Fibroblast of skin of back (primary cell): ENCODE results near the gene CDH4.

Experiments
- DNase-seq: peaks from one replicate; pipeline ENCODE4 v3.0.0-alpha.2; 2013

CDH4 gene

DNA sequence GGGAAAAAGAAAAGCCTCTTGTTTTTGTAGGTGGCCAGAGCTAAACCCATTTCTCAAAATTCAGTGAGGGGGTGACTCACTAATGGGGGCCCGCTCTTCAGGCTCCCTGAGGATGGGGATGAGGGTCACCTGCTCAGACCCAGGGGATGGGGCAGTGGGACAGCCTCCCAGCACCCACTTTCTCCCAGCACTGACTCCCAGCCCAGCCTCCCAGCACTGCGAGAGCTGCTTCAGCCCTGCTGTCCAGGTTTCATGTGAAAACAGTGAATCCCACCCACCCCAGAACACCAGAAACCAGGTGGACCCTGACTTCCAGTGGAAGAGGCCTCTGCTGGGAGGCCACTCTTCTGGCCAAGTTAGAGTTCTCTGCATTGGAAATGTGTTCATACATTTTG is 362.6 kb downstream of the CDH4 start:
- DNase-seq, result no peak

- DNase-seq, result no peak
Measured at GRCh38 chr20:61615806-61616205, 363.7 kb downstream of the CDH4 start.

DNA sequence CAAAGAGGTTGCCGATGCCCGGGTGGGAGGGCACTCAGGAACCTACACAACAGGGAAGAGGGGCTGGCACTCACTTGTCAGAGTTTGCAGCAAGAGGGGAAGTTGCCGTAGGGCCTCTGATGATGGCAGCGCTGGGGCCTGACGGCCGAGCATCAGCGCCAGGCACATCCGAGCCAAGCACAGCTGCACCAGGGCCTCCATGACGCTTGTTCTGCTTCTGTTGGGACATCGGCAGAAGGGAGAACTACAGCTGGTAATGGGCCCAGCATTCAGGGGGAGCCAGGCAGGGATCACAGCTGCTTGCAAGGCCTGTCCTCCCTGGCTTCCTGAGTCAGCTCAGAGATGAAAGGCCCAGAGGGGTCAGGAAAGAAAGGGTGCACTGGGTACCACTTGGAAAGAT is 367.7 kb downstream of the CDH4 start:
- DNase-seq, result no peak

DNA sequence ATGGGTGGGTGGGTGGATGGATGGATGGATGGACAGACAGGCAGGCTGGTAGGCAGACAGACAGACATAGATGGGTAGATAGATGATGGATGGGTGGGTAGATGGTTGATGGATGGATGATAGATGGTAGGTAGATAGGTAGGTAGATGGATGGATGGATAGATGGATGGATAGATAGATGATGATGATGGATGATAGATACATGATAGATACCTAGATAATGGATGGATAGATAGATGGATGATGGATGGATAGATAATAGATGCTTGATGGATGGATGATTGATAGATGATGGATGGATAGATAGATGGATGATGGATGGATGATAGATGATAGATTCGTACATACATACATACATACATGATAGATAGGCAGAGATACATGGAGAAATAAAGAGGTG is 368.1 kb downstream of the CDH4 start:
- DNase-seq, result no peak

GRCh38 chr20:61621035-61621730 is 369.1 kb downstream of the CDH4 start:
- no peak for DNase-seq

DNA sequence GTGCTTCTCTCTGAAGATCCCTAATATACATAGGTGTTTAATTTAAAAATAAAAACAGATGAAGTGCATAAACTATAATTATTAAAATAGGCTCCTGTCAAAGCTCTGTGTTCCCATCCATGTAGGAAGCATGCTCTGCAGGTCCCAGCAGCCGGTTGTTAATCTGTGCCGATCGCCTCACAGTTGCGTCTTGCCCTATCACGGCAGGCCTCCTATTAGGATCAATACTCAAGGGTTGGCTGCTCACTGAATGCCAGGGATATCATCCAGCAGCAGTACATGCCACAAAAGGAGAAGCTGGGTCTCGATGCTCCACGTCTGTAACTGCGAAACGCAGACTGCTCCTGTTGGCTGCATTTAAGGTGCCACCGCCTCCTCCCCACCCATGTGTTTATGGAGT is 369.8 kb downstream of the CDH4 start:
- no peak for DNase-seq

- no peak for DNase-seq
Measured at GRCh38 chr20:61623451-61623850, 371.4 kb downstream of the CDH4 start.

GRCh38 chr20:61625246-61625645 is 373.2 kb downstream of the CDH4 start:
- no peak for DNase-seq

- DNase-seq, result no peak
Measured at GRCh38 chr20:61626412-61626811, 374.4 kb downstream of the CDH4 start.

DNA sequence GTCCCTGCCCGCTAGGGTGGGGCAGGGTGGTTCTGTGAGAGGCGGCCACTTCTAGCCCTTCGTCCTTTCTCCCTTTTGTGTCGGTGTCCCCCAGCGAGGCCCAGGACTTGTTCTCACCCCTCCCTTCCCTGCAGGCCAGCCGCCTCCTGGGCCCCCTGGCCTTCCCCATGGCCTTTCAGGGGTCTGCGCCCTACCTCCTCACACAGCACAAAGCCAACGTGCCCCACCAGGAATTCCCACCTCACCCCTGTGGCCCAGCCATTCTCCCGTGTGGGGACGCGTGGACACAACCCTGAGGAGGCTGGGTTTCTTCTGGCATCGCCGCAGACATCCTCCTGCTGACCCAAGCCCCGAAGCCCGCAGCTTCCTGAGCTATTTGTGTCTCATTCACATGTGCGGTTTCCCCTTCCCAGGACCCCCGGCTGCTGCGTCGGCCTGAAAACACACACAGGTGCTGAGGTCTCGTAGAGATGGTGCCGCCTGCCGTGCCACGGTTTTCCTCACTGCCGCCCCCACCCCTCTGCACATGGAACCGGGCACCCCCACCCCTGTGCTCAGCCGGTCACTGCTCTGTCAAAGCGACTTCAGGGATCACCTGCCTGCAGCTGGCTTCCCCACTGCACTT is 375.8 kb downstream of the CDH4 start:
- no peak for DNase-seq

- no peak for DNase-seq
Measured at GRCh38 chr20:61628480-61628879, 376.4 kb downstream of the CDH4 start.

GRCh38 chr20:61628901-61629601 is 377.0 kb downstream of the CDH4 start:
- DNase-seq, result no peak

GRCh38 chr20:61629602-61630390 is 377.7 kb downstream of the CDH4 start:
- DNase-seq, result no peak

DNA sequence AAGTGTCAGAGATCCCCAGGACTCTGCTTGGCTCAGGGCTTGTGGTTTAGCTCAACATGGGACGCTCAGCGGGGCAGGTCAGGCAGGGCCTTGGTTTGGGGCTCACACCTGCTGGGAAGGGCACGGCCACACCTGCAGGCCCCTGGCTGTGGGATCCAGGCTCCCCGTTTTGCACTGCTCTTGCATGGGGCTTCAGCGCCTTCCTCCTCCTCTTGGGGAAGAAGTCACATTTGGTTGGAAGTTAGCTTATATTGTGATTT is 378.3 kb downstream of the CDH4 start:
- no peak for DNase-seq

DNA sequence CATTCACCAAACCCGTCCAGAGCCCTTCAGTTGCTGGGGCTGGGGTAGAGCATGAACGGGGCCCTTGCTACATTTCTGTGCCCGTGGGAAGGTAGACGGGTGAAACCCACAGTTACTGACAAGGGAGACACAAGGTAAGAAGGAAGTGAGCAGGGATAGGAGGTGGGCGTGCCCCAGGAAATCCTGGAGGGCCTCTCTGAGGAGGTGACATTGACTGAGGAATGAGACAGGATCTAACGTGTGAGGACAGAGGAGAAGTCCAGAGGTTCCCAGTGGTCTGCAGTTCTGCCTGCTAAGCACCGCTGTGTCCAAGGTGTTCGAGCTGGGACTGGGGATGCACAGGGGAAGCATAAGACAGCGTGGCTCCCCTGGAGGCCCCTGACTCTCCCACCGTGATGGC is 378.8 kb downstream of the CDH4 start:
- no peak for DNase-seq

- no peak for DNase-seq
Measured at GRCh38 chr20:61631751-61632150, 379.7 kb downstream of the CDH4 start.

- no peak for DNase-seq
Measured at GRCh38 chr20:61633004-61633403, 380.9 kb downstream of the CDH4 start.

- DNase-seq, result no peak
Measured at GRCh38 chr20:61634376-61635145, 382.5 kb downstream of the CDH4 start.

DNA sequence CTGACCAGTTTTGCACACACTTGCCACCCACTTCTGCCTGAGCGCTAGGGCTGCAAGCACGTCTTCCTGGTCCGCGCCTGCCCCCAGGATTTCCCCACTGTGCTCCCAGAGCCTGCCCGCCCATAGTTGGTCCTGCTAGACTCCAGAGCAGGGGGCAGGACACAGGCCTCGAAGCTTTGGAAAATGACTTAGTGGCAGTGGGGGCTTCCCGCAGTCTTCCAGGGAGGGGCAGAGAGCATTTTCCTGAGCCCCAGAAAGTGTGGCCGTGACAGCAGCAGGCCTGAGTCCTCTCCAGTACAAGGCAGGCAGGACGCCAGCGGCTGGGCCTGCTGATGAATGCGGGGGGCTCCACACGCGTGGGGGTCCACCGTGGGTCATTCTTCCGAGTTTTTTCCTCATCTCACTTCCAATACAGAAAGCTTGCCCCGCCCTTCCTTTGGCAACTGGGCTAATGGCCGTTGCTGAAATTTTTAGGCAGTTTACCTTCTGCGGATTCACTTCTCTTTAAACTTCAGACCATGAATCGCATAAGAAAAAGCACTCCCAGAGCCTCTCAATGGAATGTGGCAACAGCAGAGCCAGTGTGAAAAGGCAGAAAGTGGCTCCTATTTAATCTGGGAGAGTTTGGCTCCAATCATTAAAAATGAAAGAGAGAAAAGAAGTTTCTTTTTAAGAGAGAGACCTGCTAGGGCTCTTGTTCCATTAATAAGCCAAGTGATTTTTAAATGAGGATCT is 383.8 kb downstream of the CDH4 start:
- no peak for DNase-seq

DNA sequence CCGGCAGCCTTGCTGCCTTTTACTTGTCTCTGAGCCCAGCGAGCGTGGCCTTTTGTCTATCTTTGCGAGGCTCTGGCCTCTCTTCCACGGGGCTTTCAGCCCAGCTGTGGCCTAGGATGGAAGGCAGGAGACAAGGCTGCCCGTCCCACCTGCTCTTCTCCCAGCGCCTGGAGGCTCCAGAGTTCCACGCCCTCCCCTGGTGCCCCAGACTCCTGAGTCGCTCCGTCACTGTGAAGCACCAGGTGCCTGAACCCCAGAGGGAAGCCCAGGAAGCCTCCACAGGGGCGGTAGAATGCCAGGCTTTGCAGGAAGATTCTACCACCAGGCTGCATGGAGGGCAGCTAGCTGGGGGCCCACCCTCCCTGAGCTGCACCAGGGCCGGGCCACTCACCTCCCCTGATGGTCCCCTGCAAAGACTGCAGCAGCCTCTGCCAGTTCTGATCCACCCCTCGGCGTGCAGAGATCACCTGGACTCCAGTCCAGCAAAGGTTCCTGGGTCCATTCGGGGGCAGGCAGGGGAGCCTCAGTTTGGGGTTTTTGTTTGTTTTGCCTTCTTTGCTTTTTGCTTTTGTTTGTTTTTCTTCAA is 384.6 kb downstream of the CDH4 start:
- DNase-seq, result no peak

DNA sequence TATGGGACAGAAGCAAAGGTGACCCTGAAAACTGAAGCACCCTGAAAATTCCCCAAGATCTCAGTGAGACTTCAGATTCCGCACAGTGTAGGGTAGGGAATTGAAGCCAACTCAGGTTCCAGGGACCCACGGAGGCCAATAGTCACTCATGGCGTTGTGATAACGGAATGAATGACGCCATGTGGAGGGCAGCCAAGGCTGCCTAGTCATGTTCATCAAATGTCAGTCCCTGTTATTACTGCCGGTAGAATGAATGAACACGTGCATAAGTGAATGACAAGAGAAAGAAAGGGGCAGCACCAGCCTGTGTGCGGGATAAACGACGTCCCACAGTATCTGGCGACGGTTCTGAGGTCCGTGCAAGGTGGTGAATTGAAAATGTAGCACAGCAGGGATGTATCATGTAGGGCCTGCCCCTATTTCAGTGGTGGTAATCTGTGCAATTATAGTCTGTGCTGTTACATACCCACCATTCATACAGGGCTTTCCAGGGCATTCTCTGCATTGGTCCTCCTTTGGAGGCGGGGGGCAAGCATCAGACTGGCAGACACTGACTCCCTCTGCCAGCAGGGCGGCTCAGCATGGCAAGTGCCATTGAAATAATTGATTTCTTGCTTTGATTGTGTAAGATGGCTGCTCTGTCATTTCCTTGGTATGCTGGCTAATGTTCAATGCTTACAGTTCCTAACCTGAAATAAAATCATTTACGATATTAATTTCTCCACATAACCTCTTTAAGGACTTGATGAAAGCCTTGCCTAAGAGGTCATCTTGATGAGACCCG is 386.9 kb downstream of the CDH4 start:
- no peak for DNase-seq
